Right atrium auricular region (tissue), 2 donors: ENCODE data around the gene CYP21A2. TPM values are rescaled to one million over a fixed set of nuclear protein-coding genes. Genes with fewer than 3 reads are reported as not detected.

Source experiments
- DNase-seq: peaks from one replicate; pipeline ENCODE4 v3.0.0-alpha.2; 2019; ENCODE audit warnings: low spot score
- H3K27ac ChIP-seq, 2 donors: fragments of 200-600 bp; sonication (generic); 1 replicate in 1 of 2; 2 replicates in 1 of 2; pipeline ENCODE4 v1.5.1; 2016 to 2019
- H3K27me3 ChIP-seq, 2 donors: fragments of 200-600 bp; sonication (generic); one replicate each; pipeline versions ENCODE4 v1.5.1 to v1.6.0; 2017 to 2019
- H3K36me3 ChIP-seq: fragments of 200-600 bp; sonication (generic); one replicate; pipeline ENCODE4 v1.5.1; 2016
- H3K4me1 ChIP-seq, 2 donors: fragments of 200-600 bp; sonication (generic); one replicate each; pipeline versions ENCODE4 v1.5.1 to v1.6.0; 2017 to 2019
- H3K4me3 ChIP-seq, 2 donors: fragments of 200-600 bp; sonication (generic); 1 replicate in 1 of 2; 2 replicates in 1 of 2; pipeline ENCODE4 v1.5.1; 2017 to 2019; ENCODE audit warnings: mild to moderate bottlenecking in 1 of 2, moderate library complexity in 1 of 2
- H3K9me3 ChIP-seq, 2 donors: fragments of 200-600 bp; sonication (generic); one replicate each; pipeline ENCODE4 v1.5.1; 2019
- CTCF ChIP-seq, 2 donors: fragments of 200-600 bp; sonication (generic); IDR thresholded peaks; one replicate each; pipeline ENCODE4 v1.5.1; 2019; ENCODE audit warnings: antibody characterized with exemption in 2 of 2
- total RNA-seq, 2 donors: library from RNA; depleted of rRNA; stranded (reverse); fragments of >200 nt; gene quantifications; one replicate each; pipeline ENCODE4 v1.1.0, GENCODE V29; 2016

Gene CYP21A2
- total RNA-seq, 2 donors from 2014 or later, result 0.19 to 1.2 TPM

GRCh38 chr6:32081168-32081990 lies 43.2 kb downstream of the CYP21A2 start:
- H3K4me1 ChIP-seq, result peaks cover 0 to 39% of the 10 kb centered on the region in 2 donors
- H3K9me3 ChIP-seq, result no peaks in the 10 kb centered on the region
- H3K36me3 ChIP-seq, result peaks cover 61% of the 10 kb centered on the region
- no peak for TF ChIP-seq CTCF (IDR thresholded peaks at IDR 0.05)
- peak; percentile 87 for DNase-seq
- no peak overlapping the region for H3K4me3 ChIP-seq
- peak overlapping the region; percentile 31 to 80 for H3K27ac ChIP-seq
- no peaks in the 10 kb centered on the region for H3K27me3 ChIP-seq

- no peak for TF ChIP-seq CTCF (IDR thresholded peaks at IDR 0.05)
- Histone ChIP-seq H3K27me3 (no peaks in the 10 kb centered on the region), H3K9me3 (no peaks in the 10 kb centered on the region), H3K4me3 (no peak overlapping the region), H3K4me1 (peaks cover 0 to 37% of the 10 kb centered on the region in 2 donors), H3K36me3 (peaks cover 56% of the 10 kb centered on the region), H3K27ac (peak overlapping the region; percentile 31 to 80)
- DNase-seq, result no peak
Observed at GRCh38 chr6:32082478-32082877, 44.3 kb downstream of the CYP21A2 start.

GRCh38 chr6:32082935-32083334 lies 44.7 kb downstream of the CYP21A2 start:
- peaks cover 0 to 41% of the 10 kb centered on the region in 2 donors for H3K4me1 ChIP-seq
- TF ChIP-seq CTCF (IDR thresholded peaks at IDR 0.05), result no peak
- peak overlapping the region; percentile 31 to 80 for H3K27ac ChIP-seq
- H3K9me3 ChIP-seq, result no peaks in the 10 kb centered on the region
- H3K27me3 ChIP-seq, result no peaks in the 10 kb centered on the region
- H3K36me3 ChIP-seq, result peaks cover 56% of the 10 kb centered on the region
- peak; percentile 93 for DNase-seq
- H3K4me3 ChIP-seq, result no peak overlapping the region

- Histone ChIP-seq H3K36me3 (peaks cover 56% of the 10 kb centered on the region), H3K9me3 (no peaks in the 10 kb centered on the region), H3K4me1 (peaks cover 0 to 50% of the 10 kb centered on the region in 2 donors), H3K27ac (peak overlapping the region in 1 of 2 donors; percentile 72), H3K4me3 (no peak overlapping the region), H3K27me3 (no peaks in the 10 kb centered on the region)
- DNase-seq, result no peak
- TF ChIP-seq CTCF (IDR thresholded peaks at IDR 0.05), result no peak
Observed at GRCh38 chr6:32083812-32084768, 45.9 kb downstream of the CYP21A2 start.

- no peak for TF ChIP-seq CTCF (IDR thresholded peaks at IDR 0.05)
- Histone ChIP-seq H3K36me3 (peaks cover 51% of the 10 kb centered on the region), H3K4me1 (peaks cover 0 to 50% of the 10 kb centered on the region in 2 donors), H3K27me3 (no peaks in the 10 kb centered on the region), H3K27ac (peak overlapping the region in 1 of 2 donors; percentile 16), H3K4me3 (no peak overlapping the region), H3K9me3 (no peaks in the 10 kb centered on the region)
- no peak for DNase-seq
Observed at GRCh38 chr6:32084780-32085179, 46.6 kb downstream of the CYP21A2 start.
